ENCODE data around the gene C10orf90.

C10orf90 gene

GRCh38 chr10:126425489-126426065 lies 244.9 kb downstream of the C10orf90 start:
- Histone ChIP-seq H2AFZ (ENCODE audit: low read depth) (no peak overlapping the region), H3K4me1 (ENCODE audit: low read depth, poor library complexity, severe bottlenecking) (no peaks in the 10 kb centered on the region), H3K4me3 (IDR thresholded peaks at IDR 0.05; ENCODE audit: insufficient read depth, low read depth, low read length) (no peak overlapping the region), H3K4me2 (no peak overlapping the region), H3K27me3 (ENCODE audit: insufficient read depth, low read depth) (no peaks in the 10 kb centered on the region), H3K79me2 (ENCODE audit: insufficient read depth, low read depth) (no peaks in the 10 kb centered on the region), H3K27ac (no peak overlapping the region), H3K36me3 (ENCODE audit: insufficient read depth) (no peaks in the 10 kb centered on the region), H3K9ac (no peak overlapping the region), H4K20me1 (ENCODE audit: insufficient read depth) (no peaks in the 10 kb centered on the region)
- TF ChIP-seq CTCF (conservative IDR thresholded peaks at IDR 0.05; ENCODE audit: low read depth, low read length): no peak

GRCh38 chr10:126425032-126425431 lies 245.5 kb downstream of the C10orf90 start:
- H3K4me3 ChIP-seq (IDR thresholded peaks at IDR 0.05; ENCODE audit: insufficient read depth, low read depth, low read length): no peak overlapping the region
- no peaks in the 10 kb centered on the region for H3K27me3 ChIP-seq (ENCODE audit: insufficient read depth, low read depth)
- H4K20me1 ChIP-seq (ENCODE audit: insufficient read depth): no peaks in the 10 kb centered on the region
- no peak for TF ChIP-seq CTCF (conservative IDR thresholded peaks at IDR 0.05; ENCODE audit: low read depth, low read length)
- no peak overlapping the region for H3K4me2 ChIP-seq
- no peak overlapping the region for H2AFZ ChIP-seq (ENCODE audit: low read depth)
- no peak overlapping the region for H3K27ac ChIP-seq
- H3K36me3 ChIP-seq (ENCODE audit: insufficient read depth): no peaks in the 10 kb centered on the region
- no peak overlapping the region for H3K9ac ChIP-seq
- H3K79me2 ChIP-seq (ENCODE audit: insufficient read depth, low read depth): no peaks in the 10 kb centered on the region
- no peaks in the 10 kb centered on the region for H3K4me1 ChIP-seq (ENCODE audit: low read depth, poor library complexity, severe bottlenecking)

- Histone ChIP-seq H3K79me2 (ENCODE audit: insufficient read depth, low read depth) (no peaks in the 10 kb centered on the region), H3K4me1 (ENCODE audit: low read depth, poor library complexity, severe bottlenecking) (no peaks in the 10 kb centered on the region), H3K36me3 (ENCODE audit: insufficient read depth) (no peaks in the 10 kb centered on the region), H3K4me2 (no peak overlapping the region), H3K9ac (no peak overlapping the region), H4K20me1 (ENCODE audit: insufficient read depth) (no peaks in the 10 kb centered on the region), H2AFZ (ENCODE audit: low read depth) (no peak overlapping the region), H3K27me3 (ENCODE audit: insufficient read depth, low read depth) (no peaks in the 10 kb centered on the region), H3K27ac (no peak overlapping the region), H3K4me3 (IDR thresholded peaks at IDR 0.05; ENCODE audit: insufficient read depth, low read depth, low read length) (no peak overlapping the region)
- no peak for TF ChIP-seq CTCF (conservative IDR thresholded peaks at IDR 0.05; ENCODE audit: low read depth, low read length)
Measured at GRCh38 chr10:126423732-126424491, 246.6 kb downstream of the C10orf90 start.

GRCh38 chr10:126422567-126422966 lies 247.9 kb downstream of the C10orf90 start:
- no peak overlapping the region for H3K9ac ChIP-seq
- H3K27me3 ChIP-seq (ENCODE audit: insufficient read depth, low read depth): no peaks in the 10 kb centered on the region
- no peaks in the 10 kb centered on the region for H3K36me3 ChIP-seq (ENCODE audit: insufficient read depth)
- H3K27ac ChIP-seq: no peak overlapping the region
- no peak overlapping the region for H3K4me3 ChIP-seq (IDR thresholded peaks at IDR 0.05; ENCODE audit: insufficient read depth, low read depth, low read length)
- no peak overlapping the region for H2AFZ ChIP-seq (ENCODE audit: low read depth)
- no peaks in the 10 kb centered on the region for H4K20me1 ChIP-seq (ENCODE audit: insufficient read depth)
- no peaks in the 10 kb centered on the region for H3K79me2 ChIP-seq (ENCODE audit: insufficient read depth, low read depth)
- H3K4me1 ChIP-seq (ENCODE audit: low read depth, poor library complexity, severe bottlenecking): no peaks in the 10 kb centered on the region
- H3K4me2 ChIP-seq: no peak overlapping the region
- TF ChIP-seq CTCF (conservative IDR thresholded peaks at IDR 0.05; ENCODE audit: low read depth, low read length): no peak

All from KMS-11 (cell line).